Activated CD8-positive, alpha-beta T cell treated with anti-CD3 and anti-CD28 coated beads, Interleukin-2, amount 10 ng/mL, durations not matched to agents 7 days and 5 days (primary cell): ENCODE data around the gene OR8D1. TPM values are rescaled to one million over a fixed set of nuclear protein-coding genes. Genes with fewer than 3 reads are reported as not detected.

Experiments
- ATAC-seq: fragments of 150-1000 bp; cut with Tn5 transposase; one replicate; pipeline ENCODE4 v1.10.0; 2021; ENCODE audit warnings: moderate library complexity
- CTCF ChIA-PET: fragments of 350-600 bp; sonication (Branson Sonifier 250); formaldehyde crosslinking; loops from one replicate; lab custom pipeline; 2021; ENCODE audit warnings: antibody characterized with exemption; lab: Charles Lee
- POLR2A ChIA-PET: fragments of 350-600 bp; sonication (Branson Sonifier 250); formaldehyde crosslinking; loops from one replicate; lab custom pipeline; 2021; ENCODE audit warnings: antibody characterized with exemption; lab: Charles Lee
- DNase-seq: peaks from one replicate; pipeline ENCODE4 v3.0.0-alpha.2; 2020
- H3K27ac Mint-ChIP-seq: one replicate; pipeline ENCODE4 v1.8.0; 2021; ENCODE audit warnings: mild to moderate bottlenecking, mixed read lengths
- H3K27me3 Mint-ChIP-seq: one replicate; pipeline ENCODE4 v1.8.0; 2021; ENCODE audit warnings: low read depth, mixed read lengths
- H3K36me3 Mint-ChIP-seq: one replicate; pipeline ENCODE4 v1.8.0; 2021; ENCODE audit warnings: low read depth, mixed read lengths
- H3K4me1 Mint-ChIP-seq: one replicate; pipeline ENCODE4 v1.8.0; 2021; ENCODE audit warnings: low read depth, mixed read lengths
- H3K4me3 Mint-ChIP-seq: one replicate; pipeline ENCODE4 v1.8.0; 2021; ENCODE audit warnings: mild to moderate bottlenecking, mixed read lengths
- H3K9me3 Mint-ChIP-seq: one replicate; pipeline ENCODE4 v1.8.0; 2022; ENCODE audit warnings: mixed read lengths; ENCODE audit not compliant: insufficient read depth
- total RNA-seq, 2 experiments: library from RNA; stranded (reverse); gene quantifications; one replicate each; pipeline ENCODE4 v1.2.3, GENCODE V29; 2021

The OR8D1 gene
- total RNA-seq = not detected

GRCh38 chr11:124313849-124314248, at the start of gene OR8D1:
OR8D1 (minus strand) TSS chr11:124313949; CDS start chr11:124310766, 3,183 bp downstream.
- ATAC-seq (no peak), DNase-seq (no peak)
- no peaks in the 10 kb centered on the region for H3K4me1 Mint-ChIP-seq
- H3K27ac Mint-ChIP-seq = no peak within 1 kb of the TSS
- POLR2A ChIA-PET = no interaction called here
- H3K4me3 Mint-ChIP-seq = no peak within 1 kb of the TSS
- peaks cover 2% of the 10 kb centered on the region for H3K27me3 Mint-ChIP-seq
- CTCF ChIA-PET = no interaction called here
- H3K9me3 Mint-ChIP-seq = no peaks in the 10 kb centered on the region
- H3K36me3 Mint-ChIP-seq = no peaks in the 10 kb centered on the region

DNA sequence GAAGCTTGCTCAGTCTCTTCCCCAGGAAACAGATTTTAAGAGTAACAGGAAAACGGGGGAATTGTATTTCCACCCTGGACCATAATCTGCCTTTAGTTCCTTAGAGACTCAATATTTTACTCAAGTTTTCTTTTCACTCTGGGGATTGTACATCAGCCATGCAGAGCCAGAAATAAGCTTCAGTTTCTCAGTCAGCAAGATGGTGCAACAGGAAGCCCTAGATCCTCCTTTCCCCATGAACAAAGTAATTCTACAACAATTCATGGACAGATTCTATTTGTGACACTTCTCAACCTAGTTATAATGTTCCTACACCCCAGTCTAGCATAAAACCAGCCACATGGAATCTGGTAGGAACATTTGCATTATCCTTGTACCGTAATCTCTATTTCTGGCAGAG, 45.8 kb upstream of the OR8D1 start:
- Mint-ChIP-seq H3K4me3 (no peak overlapping the region), H3K9me3 (no peaks in the 10 kb centered on the region), H3K36me3 (no peaks in the 10 kb centered on the region), H3K27me3 (no peaks in the 10 kb centered on the region), H3K4me1 (no peaks in the 10 kb centered on the region), H3K27ac (no peak overlapping the region)
- POLR2A ChIA-PET = no interaction called here
- CTCF ChIA-PET = no interaction called here
- ATAC-seq (no peak), DNase-seq (no peak)

DNA sequence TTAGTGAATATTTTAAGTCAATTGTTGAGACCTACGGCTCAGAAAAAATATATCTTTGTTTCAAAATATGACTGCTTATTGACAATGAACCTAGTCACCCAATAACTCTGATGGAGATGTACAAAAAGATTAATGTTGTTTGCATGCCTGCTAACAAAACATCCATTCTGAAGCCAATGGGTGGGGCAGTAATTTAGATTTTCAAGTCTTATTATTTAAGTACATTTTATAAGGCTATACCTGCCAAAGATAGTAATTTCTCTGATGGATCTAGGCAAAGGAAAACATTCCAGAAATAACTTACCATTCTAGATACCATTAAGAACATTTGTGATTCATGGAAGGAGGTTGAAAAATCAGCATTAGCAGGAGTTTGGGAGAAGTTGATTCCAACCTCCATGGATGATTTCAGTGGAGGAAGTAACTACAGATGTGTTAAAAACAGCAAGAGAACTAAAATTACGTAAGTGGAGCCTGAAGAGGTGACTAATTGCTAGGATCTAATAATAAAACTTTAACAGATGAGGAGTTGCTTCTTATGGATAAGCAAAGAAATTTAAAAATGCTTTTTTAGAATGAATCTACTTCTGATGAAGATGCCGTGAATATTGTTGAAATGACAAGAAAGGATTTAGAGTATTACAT, 32.7 kb upstream of the OR8D1 start:
- no peak for ATAC-seq
- DNase-seq = no peak
- Mint-ChIP-seq H3K27me3 (no peaks in the 10 kb centered on the region), H3K36me3 (no peaks in the 10 kb centered on the region), H3K4me1 (no peaks in the 10 kb centered on the region), H3K4me3 (no peak overlapping the region), H3K27ac (no peak overlapping the region), H3K9me3 (no peaks in the 10 kb centered on the region)
- ChIA-PET POLR2A (no interaction called here), CTCF (no interaction called here)

GRCh38 chr11:124344346-124344745, 30.6 kb upstream of the OR8D1 start:
- no peak for DNase-seq
- ChIA-PET POLR2A (no interaction called here), CTCF (no interaction called here)
- Mint-ChIP-seq H3K27me3 (no peaks in the 10 kb centered on the region), H3K36me3 (no peaks in the 10 kb centered on the region), H3K27ac (no peak overlapping the region), H3K4me1 (no peaks in the 10 kb centered on the region), H3K4me3 (no peak overlapping the region), H3K9me3 (no peaks in the 10 kb centered on the region)
- ATAC-seq = no peak

DNA sequence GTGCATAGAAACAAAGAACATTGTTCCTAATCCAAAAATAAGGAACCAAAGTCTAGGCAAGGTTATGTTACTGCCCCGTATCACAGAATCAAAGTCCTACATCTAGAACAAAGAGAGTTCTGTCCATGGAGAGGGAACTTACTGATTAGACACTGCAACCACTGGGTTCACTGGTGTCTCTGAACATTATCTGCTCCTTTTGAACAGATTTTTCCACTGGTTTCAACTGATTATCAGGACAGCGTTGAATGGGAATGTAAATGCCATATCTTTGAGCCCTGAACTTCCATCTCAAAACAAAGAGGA, 26.3 kb upstream of the OR8D1 start:
- DNase-seq = no peak
- no peak for ATAC-seq
- Mint-ChIP-seq H3K9me3 (no peaks in the 10 kb centered on the region), H3K4me3 (no peak overlapping the region), H3K27ac (no peak overlapping the region), H3K36me3 (no peaks in the 10 kb centered on the region), H3K4me1 (no peaks in the 10 kb centered on the region), H3K27me3 (no peaks in the 10 kb centered on the region)
- ChIA-PET POLR2A (no interaction called here), CTCF (no interaction called here)

GRCh38 chr11:124339396-124340141, 25.8 kb upstream of the OR8D1 start:
- no peak for ATAC-seq
- no peak overlapping the region for H3K27ac Mint-ChIP-seq
- ChIA-PET POLR2A (no interaction called here), CTCF (no interaction called here)
- H3K4me3 Mint-ChIP-seq = no peak overlapping the region
- no peaks in the 10 kb centered on the region for H3K4me1 Mint-ChIP-seq
- H3K36me3 Mint-ChIP-seq = no peaks in the 10 kb centered on the region
- DNase-seq = no peak
- H3K9me3 Mint-ChIP-seq = no peaks in the 10 kb centered on the region
- no peaks in the 10 kb centered on the region for H3K27me3 Mint-ChIP-seq

DNA sequence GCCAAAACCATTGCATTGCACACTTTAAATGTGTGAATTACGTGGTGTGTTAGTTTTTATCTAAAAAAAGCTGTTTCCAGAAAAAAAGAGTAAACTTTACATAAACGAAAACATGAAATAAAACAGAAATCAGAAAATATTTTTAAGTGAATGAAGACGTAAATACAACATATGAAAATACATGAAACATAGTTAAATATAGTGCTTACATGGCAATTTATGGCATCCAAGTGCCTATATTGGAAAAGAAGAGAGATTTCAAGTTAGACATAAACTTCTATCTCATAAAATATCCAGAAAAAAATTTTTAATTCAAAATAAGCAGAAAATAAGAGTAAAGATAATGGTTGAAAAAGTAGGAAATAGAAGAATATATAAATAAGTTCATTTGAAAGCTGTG, 18.1 kb upstream of the OR8D1 start:
- Mint-ChIP-seq H3K9me3 (no peaks in the 10 kb centered on the region), H3K4me1 (peaks cover 9% of the 10 kb centered on the region), H3K27ac (no peak overlapping the region), H3K27me3 (peaks cover 10% of the 10 kb centered on the region), H3K4me3 (no peak overlapping the region), H3K36me3 (no peaks in the 10 kb centered on the region)
- ChIA-PET POLR2A (no interaction called here), CTCF (no interaction called here)
- no peak for DNase-seq
- ATAC-seq = no peak

DNA sequence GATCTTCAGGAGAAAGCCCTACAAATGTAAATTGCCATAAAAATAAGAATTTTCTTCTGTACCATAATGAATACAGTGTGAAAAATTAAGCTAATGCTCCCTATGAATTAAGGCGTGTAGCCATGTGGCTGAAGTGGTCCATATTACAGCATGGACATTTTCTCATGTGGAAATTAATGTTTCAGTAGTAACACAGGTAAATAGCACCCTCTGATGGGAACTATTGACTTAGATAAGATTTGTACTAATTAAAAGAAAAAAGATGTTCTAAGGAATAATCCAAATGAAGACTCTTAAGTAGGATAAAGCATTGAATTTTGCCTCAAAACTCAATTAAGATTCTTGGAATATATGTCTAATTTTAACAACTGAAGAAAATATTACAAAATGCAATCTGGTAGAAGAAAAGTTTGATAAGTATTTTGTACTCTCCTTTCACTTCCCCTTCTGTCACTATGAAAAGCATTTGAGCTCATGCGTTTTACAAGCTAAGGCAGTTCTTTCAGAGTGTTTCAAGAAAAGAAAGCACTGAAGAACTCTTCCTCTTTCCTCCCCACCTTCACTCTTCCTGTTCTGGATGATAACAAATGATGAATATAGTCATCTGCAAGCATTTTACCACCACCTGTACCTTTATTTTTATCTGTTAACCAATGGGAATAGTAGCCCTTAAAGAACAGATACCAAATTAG, 16.2 kb upstream of the OR8D1 start:
- ChIA-PET POLR2A (no interaction called here), CTCF (no interaction called here)
- no peaks in the 10 kb centered on the region for H3K9me3 Mint-ChIP-seq
- no peaks in the 10 kb centered on the region for H3K36me3 Mint-ChIP-seq
- no peak for ATAC-seq
- no peak overlapping the region for H3K27ac Mint-ChIP-seq
- no peak for DNase-seq
- peaks cover 9% of the 10 kb centered on the region for H3K4me1 Mint-ChIP-seq
- H3K4me3 Mint-ChIP-seq = no peak overlapping the region
- H3K27me3 Mint-ChIP-seq = peaks cover 10% of the 10 kb centered on the region

GRCh38 chr11:124327775-124328174, 14.0 kb upstream of the OR8D1 start:
- DNase-seq (no peak), ATAC-seq (no peak)
- no peaks in the 10 kb centered on the region for H3K9me3 Mint-ChIP-seq
- H3K27ac Mint-ChIP-seq = no peak overlapping the region
- H3K4me3 Mint-ChIP-seq = no peak overlapping the region
- no peaks in the 10 kb centered on the region for H3K36me3 Mint-ChIP-seq
- POLR2A ChIA-PET = no interaction called here
- peaks cover 9% of the 10 kb centered on the region for H3K4me1 Mint-ChIP-seq
- CTCF ChIA-PET = interaction anchor here (1.3 kb wide), 1 partner anchor 256 kb away, joined by 3 read pairs; no protein-coding TSS in a partner anchor
- H3K27me3 Mint-ChIP-seq = peaks cover 12% of the 10 kb centered on the region

- H3K27ac Mint-ChIP-seq = no peak overlapping the region
- ATAC-seq = no peak
- ChIA-PET POLR2A (no interaction called here), CTCF (no interaction called here)
- H3K9me3 Mint-ChIP-seq = no peaks in the 10 kb centered on the region
- DNase-seq = no peak
- H3K36me3 Mint-ChIP-seq = no peaks in the 10 kb centered on the region
- H3K27me3 Mint-ChIP-seq = peaks cover 3% of the 10 kb centered on the region
- no peaks in the 10 kb centered on the region for H3K4me1 Mint-ChIP-seq
- no peak overlapping the region for H3K4me3 Mint-ChIP-seq
Observed at GRCh38 chr11:124322356-124322755, 8.6 kb upstream of the OR8D1 start.

GRCh38 chr11:124320097-124320496, 6.3 kb upstream of the OR8D1 start, which contains the start of gene OR8D2:
OR8D2 (minus strand) TSS chr11:124320197; CDS start chr11:124320197, 0 bp downstream.
- Mint-ChIP-seq H3K27ac (no peak within 1 kb of the TSS), H3K9me3 (no peaks in the 10 kb centered on the region), H3K27me3 (peaks cover 4% of the 10 kb centered on the region), H3K4me1 (no peaks in the 10 kb centered on the region), H3K4me3 (no peak within 1 kb of the TSS), H3K36me3 (no peaks in the 10 kb centered on the region)
- ChIA-PET POLR2A (no interaction called here), CTCF (no interaction called here)
- no peak for DNase-seq
- ATAC-seq = no peak

DNA sequence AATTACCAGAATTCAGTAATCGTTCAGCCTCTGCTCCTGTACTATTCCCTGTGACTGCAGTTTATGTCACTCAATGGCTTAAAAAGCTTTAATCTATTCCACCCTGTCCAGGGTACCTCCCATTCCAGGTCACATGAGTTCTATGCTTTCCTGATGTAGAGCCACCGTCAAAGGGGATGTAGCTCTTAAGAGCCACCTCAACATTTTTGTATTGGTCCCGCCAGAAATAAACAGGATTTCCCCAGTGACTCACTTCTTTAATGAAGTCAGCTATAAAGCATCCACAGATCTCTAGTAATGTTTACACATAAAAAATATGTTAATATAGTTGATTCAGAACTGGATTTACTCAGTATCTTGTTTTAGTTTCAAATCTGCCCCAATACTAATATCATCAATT, 1.3 kb upstream of the OR8D1 start:
- peaks cover 2% of the 10 kb centered on the region for H3K27me3 Mint-ChIP-seq
- POLR2A ChIA-PET = no interaction called here
- CTCF ChIA-PET = no interaction called here
- H3K9me3 Mint-ChIP-seq = no peaks in the 10 kb centered on the region
- H3K4me3 Mint-ChIP-seq = no peak overlapping the region
- DNase-seq (no peak), ATAC-seq (no peak)
- no peaks in the 10 kb centered on the region for H3K4me1 Mint-ChIP-seq
- no peak overlapping the region for H3K27ac Mint-ChIP-seq
- no peaks in the 10 kb centered on the region for H3K36me3 Mint-ChIP-seq
